Astrocyte (in vitro differentiated cells and primary cell): ENCODE measurements around the gene DNPEP. TPM values are rescaled to one million over a fixed set of nuclear protein-coding genes. Genes with fewer than 3 reads are reported as not detected.

Experiments used
- DNase-seq: peaks from one replicate; pipeline ENCODE4 v3.0.0-alpha.2; 2010; ENCODE audit warnings: low read depth
- FAIRE-seq: peaks from 2 replicates; lab custom pipeline; 2011; peaks lifted over from hg19 to GRCh38; lab: Jason Lieb, UNC
- H2AFZ ChIP-seq: 2 replicates; pipeline ENCODE4 v1.6.0; 2012; ENCODE audit warnings: low read depth, low read length, inconsistent platforms
- H3K27ac ChIP-seq: 2 replicates; pipeline ENCODE4 v1.5.1; 2011; ENCODE audit warnings: low read depth, low read length, inconsistent platforms
- H3K27me3 ChIP-seq: 2 replicates; pipeline ENCODE4 v1.6.0; 2011; ENCODE audit warnings: low read length, inconsistent platforms; ENCODE audit not compliant: insufficient read depth
- H3K36me3 ChIP-seq: 2 replicates; pipeline ENCODE4 v1.5.1; 2011; ENCODE audit warnings: low read length, inconsistent platforms; ENCODE audit not compliant: insufficient read depth
- H3K4me1 ChIP-seq: 2 replicates; pipeline ENCODE4 v1.5.1; 2011; ENCODE audit warnings: low read length, inconsistent platforms; ENCODE audit not compliant: insufficient read depth
- H3K4me2 ChIP-seq: 2 replicates; pipeline ENCODE4 v1.6.0; 2012; ENCODE audit warnings: low read length, inconsistent platforms
- H3K4me3 ChIP-seq: 2 replicates; pipeline ENCODE4 v1.5.1; 2011; ENCODE audit warnings: low read depth, mild to moderate bottlenecking, low read length, inconsistent platforms; ENCODE audit not compliant: insufficient read depth
- H3K79me2 ChIP-seq: 2 replicates; pipeline ENCODE4 v1.6.0; 2012; ENCODE audit warnings: mild to moderate bottlenecking, low read length, inconsistent platforms; ENCODE audit not compliant: insufficient read depth
- H3K9ac ChIP-seq: 2 replicates; pipeline ENCODE4 v1.6.0; 2012; ENCODE audit warnings: mild to moderate bottlenecking, low read length, inconsistent platforms
- H3K9me3 ChIP-seq: 2 replicates; pipeline ENCODE4 v1.5.1; 2012; ENCODE audit warnings: low read depth, mild to moderate bottlenecking, low read length, inconsistent platforms; ENCODE audit not compliant: insufficient read depth
- H4K20me1 ChIP-seq: 2 replicates; pipeline ENCODE4 v1.6.0; 2012; ENCODE audit warnings: low read length, inconsistent platforms; ENCODE audit not compliant: insufficient read depth
- H3K27ac Mint-ChIP-seq: one replicate; pipeline ENCODE4 v1.8.0; 2021; ENCODE audit warnings: mild to moderate bottlenecking, mixed read lengths; ENCODE audit not compliant: unreplicated experiment
- H3K27me3 Mint-ChIP-seq: one replicate; pipeline ENCODE4 v1.8.0; 2021; ENCODE audit warnings: low read depth, mixed read lengths; ENCODE audit not compliant: unreplicated experiment
- H3K36me3 Mint-ChIP-seq: one replicate; pipeline ENCODE4 v1.8.0; 2021; ENCODE audit warnings: low read depth, mixed read lengths; ENCODE audit not compliant: unreplicated experiment
- H3K4me1 Mint-ChIP-seq: one replicate; pipeline ENCODE4 v1.8.0; 2021; ENCODE audit warnings: low read depth, mixed read lengths; ENCODE audit not compliant: unreplicated experiment
- H3K4me3 Mint-ChIP-seq: one replicate; pipeline ENCODE4 v1.8.0; 2021; ENCODE audit warnings: mild to moderate bottlenecking, moderate library complexity, mixed read lengths; ENCODE audit not compliant: unreplicated experiment
- H3K9me3 Mint-ChIP-seq: one replicate; pipeline ENCODE4 v1.8.0; 2021; ENCODE audit warnings: mild to moderate bottlenecking, mixed read lengths; ENCODE audit not compliant: unreplicated experiment
- EZH2 ChIP-seq: IDR thresholded peaks from 2 replicates; pipeline ENCODE4 v1.6.1; 2012; ENCODE audit warnings: mild to moderate bottlenecking, low read length, inconsistent platforms; ENCODE audit not compliant: insufficient read depth
- total RNA-seq: library from RNA; stranded (reverse); gene quantifications from 2 replicates; pipeline ENCODE4 v1.2.1, GENCODE V29; 2021
- TF ChIP-seq, protein P1 (sequence below): IDR thresholded peaks from 2 replicates; pipeline ENCODE4 v1.5.1; 2011; ENCODE audit warnings: low read depth, mild to moderate bottlenecking, inconsistent platforms, low read length, moderate library complexity; ENCODE audit not compliant: insufficient read depth

The DNPEP gene
- total RNA-seq, 1 donor from 2014 or later, result 53.9 TPM

- no peaks in the 10 kb centered on the region for H3K79me2 ChIP-seq
- H4K20me1 ChIP-seq, result no peaks in the 10 kb centered on the region
- Mint-ChIP-seq H3K36me3 (no peaks in the 10 kb centered on the region), H3K27ac (peak overlapping the region; percentile 81), H3K27me3 (peaks cover 3% of the 10 kb centered on the region), H3K4me1 (peaks cover 39% of the 10 kb centered on the region), H3K4me3 (no peak overlapping the region), H3K9me3 (no peaks in the 10 kb centered on the region)
- TF ChIP-seq EZH2, result no peak
- FAIRE-seq, result no peak
- H3K4me3 ChIP-seq, result no peak overlapping the region
- peaks cover 20% of the 10 kb centered on the region for H3K4me1 ChIP-seq
- H2AFZ ChIP-seq, result no peak overlapping the region
- no peak overlapping the region for H3K27ac ChIP-seq
- no peaks in the 10 kb centered on the region for H3K36me3 ChIP-seq
- H3K27me3 ChIP-seq, result no peaks in the 10 kb centered on the region
- H3K9me3 ChIP-seq, result no peaks in the 10 kb centered on the region
- DNase-seq, result no peak
- H3K9ac ChIP-seq, result no peak overlapping the region
- no peak overlapping the region for H3K4me2 ChIP-seq
Observed at GRCh38 chr2:219404291-219404910, 16.7 kb upstream of the DNPEP start.

- H3K27me3 ChIP-seq, result no peaks in the 10 kb centered on the region
- DNase-seq (no peak), FAIRE-seq (no peak)
- H3K4me3 Mint-ChIP-seq, result no peak overlapping the region
- no peak overlapping the region for H3K9ac ChIP-seq
- peaks cover 42% of the 10 kb centered on the region for H3K4me1 Mint-ChIP-seq
- no peak overlapping the region for H3K27ac Mint-ChIP-seq
- peaks cover 20% of the 10 kb centered on the region for H3K4me1 ChIP-seq
- H3K4me2 ChIP-seq, result no peak overlapping the region
- peaks cover 3% of the 10 kb centered on the region for H3K27me3 Mint-ChIP-seq
- no peaks in the 10 kb centered on the region for H4K20me1 ChIP-seq
- H3K4me3 ChIP-seq, result no peak overlapping the region
- H2AFZ ChIP-seq, result no peak overlapping the region
- no peaks in the 10 kb centered on the region for H3K36me3 Mint-ChIP-seq
- H3K36me3 ChIP-seq, result no peaks in the 10 kb centered on the region
- no peaks in the 10 kb centered on the region for H3K79me2 ChIP-seq
- H3K9me3 Mint-ChIP-seq, result no peaks in the 10 kb centered on the region
- H3K9me3 ChIP-seq, result no peaks in the 10 kb centered on the region
- TF ChIP-seq, protein P1, sequence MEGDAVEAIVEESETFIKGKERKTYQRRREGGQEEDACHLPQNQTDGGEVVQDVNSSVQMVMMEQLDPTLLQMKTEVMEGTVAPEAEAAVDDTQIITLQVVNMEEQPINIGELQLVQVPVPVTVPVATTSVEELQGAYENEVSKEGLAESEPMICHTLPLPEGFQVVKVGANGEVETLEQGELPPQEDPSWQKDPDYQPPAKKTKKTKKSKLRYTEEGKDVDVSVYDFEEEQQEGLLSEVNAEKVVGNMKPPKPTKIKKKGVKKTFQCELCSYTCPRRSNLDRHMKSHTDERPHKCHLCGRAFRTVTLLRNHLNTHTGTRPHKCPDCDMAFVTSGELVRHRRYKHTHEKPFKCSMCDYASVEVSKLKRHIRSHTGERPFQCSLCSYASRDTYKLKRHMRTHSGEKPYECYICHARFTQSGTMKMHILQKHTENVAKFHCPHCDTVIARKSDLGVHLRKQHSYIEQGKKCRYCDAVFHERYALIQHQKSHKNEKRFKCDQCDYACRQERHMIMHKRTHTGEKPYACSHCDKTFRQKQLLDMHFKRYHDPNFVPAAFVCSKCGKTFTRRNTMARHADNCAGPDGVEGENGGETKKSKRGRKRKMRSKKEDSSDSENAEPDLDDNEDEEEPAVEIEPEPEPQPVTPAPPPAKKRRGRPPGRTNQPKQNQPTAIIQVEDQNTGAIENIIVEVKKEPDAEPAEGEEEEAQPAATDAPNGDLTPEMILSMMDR, result no peak
- TF ChIP-seq EZH2, result no peak
- H3K27ac ChIP-seq, result no peak overlapping the region
Observed at GRCh38 chr2:219403861-219404260, 16.1 kb upstream of the DNPEP start.

GRCh38 chr2:219402665-219403515 is 15.2 kb upstream of the DNPEP start:
- H3K4me3 Mint-ChIP-seq, result peak overlapping the region; percentile 50

More at GRCh38 chr2:219402665-219403515, 15.2 kb upstream of the DNPEP start:
- no peaks in the 10 kb centered on the region for H3K9me3 Mint-ChIP-seq
- Histone ChIP-seq H4K20me1 (no peaks in the 10 kb centered on the region), H3K4me2 (no peak overlapping the region), H3K4me1 (peaks cover 20% of the 10 kb centered on the region), H3K79me2 (no peaks in the 10 kb centered on the region), H3K27me3 (no peaks in the 10 kb centered on the region), H2AFZ (no peak overlapping the region), H3K27ac (no peak overlapping the region), H3K9me3 (no peaks in the 10 kb centered on the region), H3K9ac (no peak overlapping the region), H3K4me3 (no peak overlapping the region), H3K36me3 (no peaks in the 10 kb centered on the region)
- FAIRE-seq (peak; percentile 72), DNase-seq (peak; percentile 64)
- H3K27ac Mint-ChIP-seq, result peak overlapping the region; percentile 4
- no peak for TF ChIP-seq EZH2
- TF ChIP-seq, protein P1, result peak; percentile 99
- H3K4me1 Mint-ChIP-seq, result peaks cover 39% of the 10 kb centered on the region
- H3K36me3 Mint-ChIP-seq, result no peaks in the 10 kb centered on the region
- H3K27me3 Mint-ChIP-seq, result peaks cover 3% of the 10 kb centered on the region
